Epithelial cell of esophagus (primary cell): ENCODE results near the gene C4BPB.
A peak's percentile ranks its signal among the peaks of the same experiment; 100 is the strongest.

Source experiments
- DNase-seq: peaks from one replicate; pipeline ENCODE4 v3.0.0; 2010; ENCODE audit warnings: low read depth
- H3K4me3 ChIP-seq: 2 replicates; pipeline ENCODE4 v1.5.1; 2011; ENCODE audit warnings: mild to moderate bottlenecking, low read length, control low read depth
- TF ChIP-seq, protein P1 (sequence below): IDR thresholded peaks from 2 replicates; pipeline ENCODE4 v1.5.1; 2011; ENCODE audit warnings: low read depth, mild to moderate bottlenecking, low read length, control low read depth, inconsistent platforms; ENCODE audit not compliant: insufficient read depth; ENCODE audit errors: missing control alignments

C4BPB gene

GRCh38 chr1:207081806-207082205, 6.9 kb upstream of the C4BPB start:
- no peak overlapping the region for H3K4me3 ChIP-seq
- DNase-seq = no peak
- TF ChIP-seq, protein P1, sequence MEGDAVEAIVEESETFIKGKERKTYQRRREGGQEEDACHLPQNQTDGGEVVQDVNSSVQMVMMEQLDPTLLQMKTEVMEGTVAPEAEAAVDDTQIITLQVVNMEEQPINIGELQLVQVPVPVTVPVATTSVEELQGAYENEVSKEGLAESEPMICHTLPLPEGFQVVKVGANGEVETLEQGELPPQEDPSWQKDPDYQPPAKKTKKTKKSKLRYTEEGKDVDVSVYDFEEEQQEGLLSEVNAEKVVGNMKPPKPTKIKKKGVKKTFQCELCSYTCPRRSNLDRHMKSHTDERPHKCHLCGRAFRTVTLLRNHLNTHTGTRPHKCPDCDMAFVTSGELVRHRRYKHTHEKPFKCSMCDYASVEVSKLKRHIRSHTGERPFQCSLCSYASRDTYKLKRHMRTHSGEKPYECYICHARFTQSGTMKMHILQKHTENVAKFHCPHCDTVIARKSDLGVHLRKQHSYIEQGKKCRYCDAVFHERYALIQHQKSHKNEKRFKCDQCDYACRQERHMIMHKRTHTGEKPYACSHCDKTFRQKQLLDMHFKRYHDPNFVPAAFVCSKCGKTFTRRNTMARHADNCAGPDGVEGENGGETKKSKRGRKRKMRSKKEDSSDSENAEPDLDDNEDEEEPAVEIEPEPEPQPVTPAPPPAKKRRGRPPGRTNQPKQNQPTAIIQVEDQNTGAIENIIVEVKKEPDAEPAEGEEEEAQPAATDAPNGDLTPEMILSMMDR = no peak

DNA sequence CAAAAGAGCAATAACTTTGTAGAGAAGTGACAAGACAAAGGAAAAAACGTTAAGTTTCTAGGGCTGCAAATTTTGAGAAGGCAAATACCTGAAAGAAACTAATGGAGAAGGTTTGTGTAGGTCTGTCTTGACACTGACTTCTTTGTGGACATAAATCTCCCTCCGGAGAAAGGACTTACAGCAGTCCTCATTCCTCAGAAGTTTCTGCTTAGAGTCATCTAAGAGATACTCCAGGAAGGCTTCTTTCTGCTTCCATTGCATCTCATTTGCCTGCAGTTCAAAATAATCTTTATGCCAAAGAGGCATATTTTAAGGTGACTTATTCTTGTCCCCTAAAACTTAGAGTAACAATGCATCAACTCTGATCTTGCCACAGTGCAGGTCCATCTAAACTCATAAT, 4.4 kb upstream of the C4BPB start:
- no peak overlapping the region for H3K4me3 ChIP-seq
- DNase-seq = no peak
- TF ChIP-seq, protein P1 = no peak

DNA sequence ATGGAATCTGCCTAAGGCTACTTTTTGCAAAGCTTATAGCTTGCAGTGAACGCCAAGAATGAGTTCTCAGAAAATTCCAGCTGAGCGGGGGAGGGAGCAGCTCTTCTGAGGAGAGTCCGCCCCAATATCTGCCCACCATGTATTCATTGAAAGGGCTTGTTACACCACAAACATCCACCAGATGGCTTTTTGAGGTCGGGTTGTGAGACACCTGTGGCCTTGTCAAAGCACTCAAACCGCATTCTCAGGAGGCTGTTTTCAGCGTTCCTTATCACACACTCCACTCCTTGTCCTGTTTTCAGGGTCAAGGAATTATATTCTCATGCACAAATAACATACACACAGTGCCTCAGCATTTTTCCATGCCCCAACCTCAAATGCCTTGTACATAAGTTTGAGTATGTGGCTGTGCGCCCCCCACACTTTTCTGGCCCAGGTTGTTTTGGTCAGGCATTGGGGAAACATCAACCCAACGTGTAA, 3.9 kb upstream of the C4BPB start:
- TF ChIP-seq, protein P1 = peak; percentile 71
- peak; percentile 70 for DNase-seq
- no peak overlapping the region for H3K4me3 ChIP-seq

DNA sequence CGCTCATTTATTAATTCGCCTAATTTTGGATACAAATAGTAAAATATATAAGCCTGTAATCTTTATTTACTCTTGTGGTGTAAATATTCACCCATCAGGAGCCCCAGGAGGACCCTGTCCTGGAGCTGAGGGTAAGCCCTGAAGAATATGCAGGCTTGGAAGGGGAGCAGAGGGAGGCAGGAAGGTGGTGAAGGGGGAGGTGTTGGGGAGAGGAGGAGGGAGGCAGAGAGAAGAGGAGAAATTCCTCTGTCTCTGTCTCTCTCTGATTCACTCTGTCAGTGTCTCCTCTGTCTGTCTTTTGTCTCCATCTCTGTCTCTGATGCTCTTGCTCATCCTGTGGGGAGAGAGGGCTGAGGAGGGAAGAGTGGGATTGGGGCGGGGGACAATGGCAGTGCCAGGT, 2.8 kb upstream of the C4BPB start:
- H3K4me3 ChIP-seq = no peak overlapping the region
- TF ChIP-seq, protein P1 = no peak
- no peak for DNase-seq

GRCh38 chr1:207088161-207088560, 499 bp upstream of the C4BPB start:
- H3K4me3 ChIP-seq = no peak overlapping the region
- DNase-seq = no peak
- TF ChIP-seq, protein P1 = no peak

- no peak for DNase-seq
- TF ChIP-seq, protein P1 = no peak
- no peak overlapping the region for H3K4me3 ChIP-seq
Measured at GRCh38 chr1:207089627-207090355, 1.1 kb downstream of the C4BPB start.
